BLaER1 (cell line): ENCODE measurements around the gene FNBP1L.

ENCODE experiments used
- H3K27ac ChIP-seq: shearing (Covaris generic); formaldehyde crosslinking; 2 replicates; pipeline ENCODE4 v1.8.1; 2022
- H3K27me3 ChIP-seq: shearing (Covaris generic); formaldehyde crosslinking; 2 replicates; pipeline ENCODE4 v1.8.1; 2022
- H3K36me3 ChIP-seq: shearing (Covaris generic); formaldehyde crosslinking; 2 replicates; pipeline ENCODE4 v1.8.1; 2022
- H3K4me1 ChIP-seq: shearing (Covaris generic); formaldehyde crosslinking; 2 replicates; pipeline ENCODE4 v1.8.1; 2022
- H3K4me2 ChIP-seq: shearing (Covaris generic); formaldehyde crosslinking; 2 replicates; pipeline ENCODE4 v1.8.1; 2022
- H3K4me3 ChIP-seq: shearing (Covaris generic); formaldehyde crosslinking; 2 replicates; pipeline ENCODE4 v1.8.1; 2022
- H3K9ac ChIP-seq: shearing (Covaris generic); formaldehyde crosslinking; 2 replicates; pipeline ENCODE4 v1.8.1; 2022
- H3K9me3 ChIP-seq: shearing (Covaris generic); formaldehyde crosslinking; 2 replicates; pipeline ENCODE4 v1.8.1; 2022
- H4K20me1 ChIP-seq: shearing (Covaris generic); formaldehyde crosslinking; 2 replicates; pipeline ENCODE4 v1.8.1; 2022
- Cebpa-rat ChIP-seq: shearing (Covaris generic); IDR thresholded peaks from 2 replicates; pipeline ENCODE4 v1.8.1; 2022

FNBP1L gene

DNA sequence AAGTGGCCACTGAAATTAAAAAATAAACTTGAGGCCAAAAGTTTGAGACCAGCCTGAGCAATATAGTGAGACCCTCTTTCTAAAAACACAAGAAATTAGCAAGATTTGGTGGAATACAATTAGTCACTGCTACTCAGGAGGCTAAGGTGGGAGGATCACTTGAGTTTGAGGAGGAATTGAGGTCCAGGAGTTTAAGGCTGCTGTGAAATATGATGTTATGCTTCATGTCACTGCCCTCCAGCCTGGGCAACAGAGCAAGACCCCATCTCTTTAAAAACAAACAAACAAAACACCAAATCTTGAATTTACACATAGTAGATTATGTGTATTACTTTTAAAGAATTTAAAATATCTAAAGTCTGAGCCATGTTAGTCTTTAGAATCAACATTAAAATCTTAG, 6.3 kb upstream of the FNBP1L start:
- Histone ChIP-seq H3K4me2 (no peak overlapping the region), H3K9me3 (no peaks in the 10 kb centered on the region), H3K4me3 (no peak overlapping the region), H3K27me3 (no peaks in the 10 kb centered on the region), H3K9ac (no peak overlapping the region), H3K27ac (no peak overlapping the region), H4K20me1 (no peaks in the 10 kb centered on the region), H3K36me3 (no peaks in the 10 kb centered on the region), H3K4me1 (0 out of 2 replicates have a peak, but pooled peaks cover 7% of the 10 kb centered on the region)
- TF ChIP-seq Cebpa-rat: no peak

DNA sequence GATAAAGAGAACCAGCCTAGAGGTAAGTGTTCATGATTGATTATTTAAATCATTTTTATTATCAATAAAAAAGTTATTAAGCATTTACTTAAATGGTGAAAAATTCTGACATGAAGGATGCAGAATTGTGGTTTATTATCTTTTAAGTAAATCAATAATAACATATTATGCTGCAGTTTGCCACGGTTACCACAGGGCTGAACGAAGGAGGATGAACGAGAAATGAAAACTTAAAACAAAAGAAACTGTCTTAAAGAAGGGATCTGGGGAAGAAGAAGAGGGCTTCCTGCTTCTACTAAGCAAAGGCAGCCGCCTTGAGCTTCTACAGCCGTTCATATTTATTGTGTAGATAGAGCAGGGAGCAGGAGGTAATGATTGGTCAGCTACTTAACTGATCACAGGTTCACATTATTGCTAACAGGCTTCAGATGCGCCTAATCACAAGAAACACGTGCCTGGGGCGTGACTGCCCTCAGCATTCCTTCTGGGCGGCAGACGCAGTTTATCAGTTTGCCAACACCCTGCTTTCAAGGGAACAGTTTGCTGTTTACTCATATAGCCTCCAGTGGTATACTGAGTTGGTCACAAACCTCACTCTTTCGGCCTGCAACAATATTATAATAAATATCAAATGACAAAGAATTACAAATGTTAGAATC, 5.8 kb upstream of the FNBP1L start:
- no peak for TF ChIP-seq Cebpa-rat
- H3K27ac ChIP-seq: no peak overlapping the region
- H3K9me3 ChIP-seq: no peaks in the 10 kb centered on the region
- no peaks in the 10 kb centered on the region for H4K20me1 ChIP-seq
- H3K4me3 ChIP-seq: no peak overlapping the region
- H3K36me3 ChIP-seq: no peaks in the 10 kb centered on the region
- no peaks in the 10 kb centered on the region for H3K27me3 ChIP-seq
- H3K9ac ChIP-seq: no peak overlapping the region
- H3K4me2 ChIP-seq: no peak overlapping the region
- H3K4me1 ChIP-seq: peaks cover 10% of the 10 kb centered on the region

- no peak overlapping the region for H3K4me2 ChIP-seq
- H3K4me3 ChIP-seq: no peak overlapping the region
- no peaks in the 10 kb centered on the region for H3K36me3 ChIP-seq
- H3K9me3 ChIP-seq: no peaks in the 10 kb centered on the region
- no peak overlapping the region for H3K9ac ChIP-seq
- no peaks in the 10 kb centered on the region for H3K27me3 ChIP-seq
- no peak overlapping the region for H3K27ac ChIP-seq
- no peaks in the 10 kb centered on the region for H4K20me1 ChIP-seq
- peaks cover 10% of the 10 kb centered on the region for H3K4me1 ChIP-seq
- no peak for TF ChIP-seq Cebpa-rat
Measured at GRCh38 chr1:93442741-93443140, 5.2 kb upstream of the FNBP1L start.

- Histone ChIP-seq H3K4me3 (no peak overlapping the region), H3K36me3 (no peaks in the 10 kb centered on the region), H4K20me1 (no peaks in the 10 kb centered on the region), H3K9me3 (no peaks in the 10 kb centered on the region), H3K4me2 (no peak overlapping the region), H3K27ac (no peak overlapping the region), H3K9ac (no peak overlapping the region), H3K27me3 (no peaks in the 10 kb centered on the region), H3K4me1 (peaks cover 10% of the 10 kb centered on the region)
- TF ChIP-seq Cebpa-rat: no peak
Measured at GRCh38 chr1:93443454-93443853, 4.5 kb upstream of the FNBP1L start.

GRCh38 chr1:93446837-93447451, 974 bp upstream of the FNBP1L start:
- H4K20me1 ChIP-seq: peaks cover 33% of the 10 kb centered on the region
- H3K27me3 ChIP-seq: no peaks in the 10 kb centered on the region
- H3K9ac ChIP-seq: peak overlapping the region; percentile 95; the same call in 1 of the 2 replicates
- H3K36me3 ChIP-seq: no peaks in the 10 kb centered on the region
- H3K9me3 ChIP-seq: no peaks in the 10 kb centered on the region
- H3K4me1 ChIP-seq: peaks cover 29% of the 10 kb centered on the region
- peak overlapping the region; percentile 89 for H3K4me2 ChIP-seq
- H3K4me3 ChIP-seq: peak overlapping the region; percentile 100
- no peak for TF ChIP-seq Cebpa-rat
- H3K27ac ChIP-seq: no peak overlapping the region

GRCh38 chr1:93448292-93448982, 519 bp downstream of the FNBP1L start:
- Histone ChIP-seq H3K36me3 (no peaks in the 10 kb centered on the region), H3K4me3 (peak overlapping the region; percentile 100), H3K9me3 (no peaks in the 10 kb centered on the region), H3K4me1 (peaks cover 29% of the 10 kb centered on the region), H3K4me2 (peak overlapping the region; percentile 96), H3K27me3 (no peaks in the 10 kb centered on the region), H3K27ac (peak overlapping the region; percentile 90), H4K20me1 (peaks cover 48% of the 10 kb centered on the region), H3K9ac (peak overlapping the region; percentile 95)
- no peak for TF ChIP-seq Cebpa-rat

DNA sequence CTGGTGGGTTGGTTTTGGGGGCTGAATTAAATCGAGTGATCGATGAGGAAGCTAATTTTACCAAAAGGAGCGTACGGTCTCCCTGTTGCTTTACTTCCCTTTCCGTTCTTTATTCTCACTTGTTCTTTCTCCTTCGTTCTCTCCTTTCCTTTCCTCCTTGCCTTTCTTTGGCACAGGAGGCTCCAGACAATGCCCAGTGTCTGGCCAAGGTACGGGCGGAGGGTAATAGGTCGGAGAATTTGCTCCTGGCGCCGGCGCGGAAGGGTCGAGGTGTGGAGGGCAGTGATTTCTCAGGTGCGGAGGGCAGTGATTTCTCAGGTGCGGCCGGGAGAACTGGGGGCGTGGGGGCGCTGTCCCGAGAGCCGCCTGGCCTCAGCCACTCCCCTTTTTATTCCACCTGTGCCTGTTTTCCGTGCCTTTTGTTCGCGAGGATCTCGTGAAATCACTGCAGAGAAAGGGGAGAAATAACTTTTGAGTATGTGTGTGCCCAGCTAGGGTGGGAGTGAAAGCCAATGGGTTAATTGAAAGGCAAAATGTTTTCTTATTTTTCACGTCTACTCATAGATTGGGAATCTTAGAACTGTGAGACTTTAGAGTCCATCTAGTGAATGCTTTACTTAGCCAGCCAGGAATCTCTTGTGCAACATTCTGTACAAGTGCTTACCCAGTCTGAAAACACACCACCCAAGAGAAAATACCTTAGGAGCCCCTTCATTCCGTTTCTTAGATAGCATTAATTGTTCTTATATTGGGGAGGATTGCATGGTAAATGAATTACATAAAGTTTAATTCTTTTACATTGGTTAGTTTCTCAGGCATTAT, 1.3 kb downstream of the FNBP1L start:
- no peaks in the 10 kb centered on the region for H3K27me3 ChIP-seq
- H3K4me2 ChIP-seq: peak overlapping the region; percentile 96
- peak overlapping the region; percentile 100 for H3K4me3 ChIP-seq
- peaks cover 29% of the 10 kb centered on the region for H3K4me1 ChIP-seq
- TF ChIP-seq Cebpa-rat: no peak
- H3K9ac ChIP-seq: peak overlapping the region; percentile 95
- H3K36me3 ChIP-seq: no peaks in the 10 kb centered on the region
- peak overlapping the region; percentile 90 for H3K27ac ChIP-seq
- peaks cover 55% of the 10 kb centered on the region for H4K20me1 ChIP-seq
- H3K9me3 ChIP-seq: no peaks in the 10 kb centered on the region

- no peak overlapping the region for H3K27ac ChIP-seq
Measured at GRCh38 chr1:93450321-93450720, 2.4 kb downstream of the FNBP1L start.

DNA sequence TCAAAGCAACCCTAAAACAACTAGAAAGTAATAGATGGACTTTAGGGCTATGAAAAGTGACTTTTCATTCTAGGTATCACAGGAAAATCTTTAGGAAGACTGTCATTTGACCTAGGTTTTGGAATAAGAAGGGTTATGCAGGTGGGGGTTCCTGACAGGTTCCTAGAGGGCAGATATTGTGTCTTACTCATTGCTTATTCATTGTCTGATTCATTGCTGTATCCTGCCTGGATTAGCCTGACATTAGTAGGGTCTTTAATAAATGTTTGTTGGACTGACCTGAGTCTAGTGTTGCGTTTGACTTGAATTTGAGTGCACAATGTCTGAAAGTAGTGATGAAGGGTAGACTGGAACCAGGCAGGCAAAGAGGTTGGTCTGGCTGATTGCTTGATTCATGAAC, 6.0 kb downstream of the FNBP1L start:
- Histone ChIP-seq H3K9ac (no peak overlapping the region), H4K20me1 (peaks cover 90% of the 10 kb centered on the region), H3K9me3 (peaks cover 19% of the 10 kb centered on the region), H3K4me1 (peaks cover 19% of the 10 kb centered on the region), H3K27ac (no peak overlapping the region), H3K36me3 (peaks cover 24% of the 10 kb centered on the region), H3K4me2 (no peak overlapping the region), H3K4me3 (no peak overlapping the region), H3K27me3 (no peaks in the 10 kb centered on the region)
- no peak for TF ChIP-seq Cebpa-rat

More at GRCh38 chr1:93450321-93450720, 2.4 kb downstream of the FNBP1L start:
- H3K4me3 ChIP-seq: no peak overlapping the region
- peak overlapping the region; percentile 96 for H3K4me2 ChIP-seq
- H4K20me1 ChIP-seq: peaks cover 64% of the 10 kb centered on the region
- H3K9ac ChIP-seq: no peak overlapping the region
- peaks cover 3% of the 10 kb centered on the region; the same call in 1 of the 2 replicates for H3K9me3 ChIP-seq
- no peaks in the 10 kb centered on the region for H3K27me3 ChIP-seq
- H3K4me1 ChIP-seq: peaks cover 29% of the 10 kb centered on the region
- no peaks in the 10 kb centered on the region for H3K36me3 ChIP-seq
- TF ChIP-seq Cebpa-rat: no peak
